Ishikawa (cell line): ENCODE measurements around the gene ATP11A.

Experiments used
- CEBPB ChIP-seq: IDR thresholded peaks from 2 replicates; pipeline ENCODE4 v1.6.1; 2012
- CREB1 ChIP-seq: IDR thresholded peaks from 2 replicates; pipeline ENCODE4 v1.6.1; 2012; ENCODE audit warnings: low read depth
- TAF1 ChIP-seq: IDR thresholded peaks from 2 replicates; pipeline ENCODE4 v1.6.1; 2012; ENCODE audit warnings: low read depth, mild to moderate bottlenecking
- TEAD4 ChIP-seq: IDR thresholded peaks from 2 replicates; pipeline ENCODE4 v1.6.1; 2012
- YY1 ChIP-seq: IDR thresholded peaks from 2 replicates; pipeline ENCODE4 v1.6.1; 2012; ENCODE audit warnings: low read depth

DNA sequence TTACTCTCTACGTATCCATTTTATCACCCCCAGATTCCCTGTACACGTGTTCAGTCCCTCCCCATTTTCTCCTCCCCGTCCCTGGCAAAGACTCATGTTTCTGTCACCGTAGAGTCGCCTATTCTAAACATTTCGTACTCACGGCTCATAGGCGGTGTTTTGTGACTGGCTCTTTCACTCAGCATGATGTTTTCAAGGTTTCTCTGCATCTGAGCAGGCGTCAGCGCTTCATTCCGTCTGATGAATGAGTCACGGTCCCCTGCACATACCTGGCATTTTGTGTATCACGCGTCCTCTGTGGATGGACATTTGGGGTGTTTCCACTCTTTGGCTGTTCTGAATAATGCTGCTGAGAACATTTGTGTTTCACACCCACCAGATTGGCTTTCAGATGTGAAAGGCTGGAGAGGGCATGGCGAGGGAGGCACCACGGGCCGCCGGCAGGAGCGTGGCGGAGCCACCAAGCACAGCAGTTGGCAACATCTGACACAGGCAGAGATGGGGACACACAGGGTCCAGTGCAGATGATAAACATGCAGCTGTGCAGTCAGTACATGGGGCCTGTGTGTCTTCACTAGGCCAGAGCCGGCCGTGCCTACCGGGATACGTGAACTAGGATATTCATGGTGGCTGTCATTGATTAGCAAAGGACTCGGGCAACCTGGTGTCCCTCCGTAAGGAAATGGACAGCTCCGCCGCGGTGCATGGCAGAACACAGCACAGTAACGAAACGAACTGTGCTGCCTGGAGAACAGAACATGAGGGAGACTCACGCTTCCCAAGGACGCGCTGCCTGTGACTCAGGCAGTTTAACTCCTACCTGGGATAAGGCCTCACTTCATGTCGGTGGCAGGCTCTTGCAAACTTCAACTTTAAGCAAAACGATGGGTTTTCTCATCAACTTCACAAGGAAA is 117.2 kb downstream of the ATP11A start:
- TF ChIP-seq YY1 (no peak), TEAD4 (no peak), TAF1 (no peak), CREB1 (no peak), CEBPB (no peak)
